Measurements from ENCODE around the gene FAM124B. TPM values are rescaled to one million over a fixed set of nuclear protein-coding genes. Genes with fewer than 3 reads are reported as not detected.

Gene FAM124B
- polyA plus RNA-seq, 3 donors = 2.3 to 2.7 (median 2.4) TPM

- no peak for DNase-seq (ENCODE audit: low read depth in 3 of 3, low spot score in 2 of 3)
Measured at GRCh38 chr2:224347176-224348051, 54.5 kb downstream of the FAM124B start.

- DNase-seq (ENCODE audit: low read depth in 3 of 3, low spot score in 2 of 3) = no peak
Measured at GRCh38 chr2:224345492-224345891, 56.4 kb downstream of the FAM124B start.

GRCh38 chr2:224343226-224343625, 58.7 kb downstream of the FAM124B start:
- DNase-seq (ENCODE audit: low read depth in 3 of 3, low spot score in 2 of 3) = no peak

- DNase-seq (ENCODE audit: low read depth in 3 of 3, low spot score in 2 of 3) = no peak
Measured at GRCh38 chr2:224335991-224336390, 65.9 kb downstream of the FAM124B start.

GRCh38 chr2:224334726-224335125, 67.2 kb downstream of the FAM124B start:
- no peak for DNase-seq (ENCODE audit: low read depth in 3 of 3, low spot score in 2 of 3)

GRCh38 chr2:224333726-224334482, 68.0 kb downstream of the FAM124B start:
- DNase-seq (ENCODE audit: low read depth in 3 of 3, low spot score in 2 of 3) = no peak

- no peak for DNase-seq (ENCODE audit: low read depth in 3 of 3, low spot score in 2 of 3)
Measured at GRCh38 chr2:224331698-224332097, 70.2 kb downstream of the FAM124B start.

GRCh38 chr2:224328798-224329197, 73.1 kb downstream of the FAM124B start:
- DNase-seq (ENCODE audit: low read depth in 3 of 3, low spot score in 2 of 3) = no peak

Other genes with a start within 250 kb of the FAM124B start
- 100 to 1,000 TPM; 138 to 141 (median 139) TPM for gene CUL3, start 183.3 kb upstream of the FAM124B start, polyA plus RNA-seq (ENCODE audit: insufficient read length in 3 of 3)